C4-2B (cell line): ENCODE measurements around the gene INPP5D.

Experiments
- ZFX ChIP-seq: fragments of 450-650 bp; IDR thresholded peaks from 2 replicates; pipeline ENCODE4 v1.6.1; 2017
- TF ChIP-seq, protein P1 (sequence below): fragments of 450-650 bp; conservative IDR thresholded peaks from 2 replicates; pipeline ENCODE4 v1.5.1; 2017; ENCODE audit warnings: mild to moderate bottlenecking

DNA sequence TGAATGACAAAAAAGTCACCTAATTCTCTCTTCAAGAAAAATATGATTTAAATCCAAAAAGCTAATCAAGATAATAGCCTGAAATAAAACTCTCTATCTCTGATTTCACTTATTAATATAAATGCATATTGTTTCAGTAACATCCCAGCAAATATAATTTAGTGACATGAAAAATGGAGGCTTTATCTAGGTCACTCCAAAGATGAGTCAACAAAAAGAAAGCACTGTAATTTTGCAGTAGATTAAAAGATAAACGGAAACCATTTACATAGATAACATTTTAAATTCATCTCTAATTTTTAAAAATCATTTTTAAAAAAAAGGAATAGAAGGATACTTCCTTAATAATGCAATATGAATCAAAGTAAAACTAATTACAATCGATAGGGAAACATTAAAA lies 76.9 kb downstream of the INPP5D start:
- TF ChIP-seq, protein P1, sequence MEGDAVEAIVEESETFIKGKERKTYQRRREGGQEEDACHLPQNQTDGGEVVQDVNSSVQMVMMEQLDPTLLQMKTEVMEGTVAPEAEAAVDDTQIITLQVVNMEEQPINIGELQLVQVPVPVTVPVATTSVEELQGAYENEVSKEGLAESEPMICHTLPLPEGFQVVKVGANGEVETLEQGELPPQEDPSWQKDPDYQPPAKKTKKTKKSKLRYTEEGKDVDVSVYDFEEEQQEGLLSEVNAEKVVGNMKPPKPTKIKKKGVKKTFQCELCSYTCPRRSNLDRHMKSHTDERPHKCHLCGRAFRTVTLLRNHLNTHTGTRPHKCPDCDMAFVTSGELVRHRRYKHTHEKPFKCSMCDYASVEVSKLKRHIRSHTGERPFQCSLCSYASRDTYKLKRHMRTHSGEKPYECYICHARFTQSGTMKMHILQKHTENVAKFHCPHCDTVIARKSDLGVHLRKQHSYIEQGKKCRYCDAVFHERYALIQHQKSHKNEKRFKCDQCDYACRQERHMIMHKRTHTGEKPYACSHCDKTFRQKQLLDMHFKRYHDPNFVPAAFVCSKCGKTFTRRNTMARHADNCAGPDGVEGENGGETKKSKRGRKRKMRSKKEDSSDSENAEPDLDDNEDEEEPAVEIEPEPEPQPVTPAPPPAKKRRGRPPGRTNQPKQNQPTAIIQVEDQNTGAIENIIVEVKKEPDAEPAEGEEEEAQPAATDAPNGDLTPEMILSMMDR = no peak
- no peak for TF ChIP-seq ZFX
